Measurements from ENCODE around the gene TVP23A.

TVP23A gene

DNA sequence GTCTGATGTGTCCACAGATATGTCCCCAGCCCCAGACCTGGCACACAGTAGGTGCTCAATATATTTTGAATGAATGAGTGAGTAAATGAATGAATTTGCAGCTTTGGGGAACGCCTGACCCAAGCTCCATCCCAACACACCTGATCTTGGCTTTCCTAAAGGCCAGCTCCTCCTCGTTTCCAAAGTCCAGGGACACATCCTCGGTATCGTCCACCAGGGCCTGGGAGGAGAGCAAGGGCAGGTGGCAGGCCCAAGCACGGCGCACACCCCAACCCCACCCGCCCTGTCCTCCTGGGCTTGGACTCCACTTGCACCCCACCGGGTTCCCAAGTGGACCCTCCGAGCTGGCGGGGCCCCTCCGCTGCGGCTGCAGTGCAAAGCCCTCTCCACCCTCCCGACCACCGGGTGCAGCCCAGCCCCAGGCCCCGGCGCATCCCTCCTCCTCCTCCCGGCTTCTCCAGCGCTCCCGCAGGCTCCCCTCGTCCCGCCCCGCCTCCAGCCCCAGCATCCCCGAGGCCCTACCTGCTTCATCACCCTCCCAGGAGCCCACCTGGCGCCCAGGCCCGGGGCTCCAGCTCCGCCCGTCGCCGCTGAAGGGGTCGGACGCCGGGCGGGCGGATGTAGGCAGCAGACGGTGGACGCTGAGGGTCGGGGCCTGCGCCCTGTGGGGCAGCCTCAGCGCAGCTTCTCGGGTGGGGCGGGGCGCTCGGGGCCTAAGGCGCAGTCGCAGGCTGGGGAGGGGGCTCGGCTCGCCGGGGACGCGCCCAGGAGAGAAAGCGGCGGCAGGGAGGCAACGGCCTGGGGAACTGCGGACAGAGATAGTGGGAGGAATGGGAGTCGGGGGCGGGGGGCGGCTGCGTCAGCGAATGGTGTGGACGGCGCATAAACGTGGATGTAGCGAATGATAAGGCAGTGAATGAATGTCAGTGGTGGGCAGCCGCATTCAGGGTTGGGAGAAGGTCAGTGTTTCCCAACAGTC lies at the start of gene TVP23A:
TVP23A (minus strand) TSS at position 832 of the 979 bp plus-strand sequence; CDS start at position 531, 301 bp downstream.
- no peak for DNase-seq (ENCODE audit: low read depth, low spot score)

DNA sequence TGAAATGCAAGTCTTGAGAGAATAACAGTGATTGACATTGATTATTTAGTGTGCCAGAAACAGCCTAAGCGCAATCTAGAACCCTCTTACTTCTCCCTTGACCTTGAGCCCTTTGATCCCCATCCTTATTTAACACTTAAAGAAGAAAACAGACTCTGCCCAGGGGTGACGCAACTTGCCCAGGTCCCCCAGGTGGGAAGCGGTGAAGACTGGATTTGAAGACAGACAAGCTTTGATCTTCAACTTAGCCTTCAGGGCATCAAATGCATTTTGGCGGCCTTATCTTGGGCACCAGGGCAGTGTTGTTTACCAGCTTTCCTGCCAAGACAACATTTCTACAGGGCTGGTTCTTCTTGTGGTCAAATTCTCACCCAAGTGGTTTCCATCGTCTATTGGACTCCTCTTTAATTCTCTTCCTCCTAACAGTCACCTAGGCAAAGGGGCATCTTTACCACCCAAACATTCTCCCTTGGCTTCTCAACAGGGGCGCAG lies 49.6 kb upstream of the TVP23A start:
- DNase-seq (ENCODE audit: low read depth, low spot score): no peak

DNA sequence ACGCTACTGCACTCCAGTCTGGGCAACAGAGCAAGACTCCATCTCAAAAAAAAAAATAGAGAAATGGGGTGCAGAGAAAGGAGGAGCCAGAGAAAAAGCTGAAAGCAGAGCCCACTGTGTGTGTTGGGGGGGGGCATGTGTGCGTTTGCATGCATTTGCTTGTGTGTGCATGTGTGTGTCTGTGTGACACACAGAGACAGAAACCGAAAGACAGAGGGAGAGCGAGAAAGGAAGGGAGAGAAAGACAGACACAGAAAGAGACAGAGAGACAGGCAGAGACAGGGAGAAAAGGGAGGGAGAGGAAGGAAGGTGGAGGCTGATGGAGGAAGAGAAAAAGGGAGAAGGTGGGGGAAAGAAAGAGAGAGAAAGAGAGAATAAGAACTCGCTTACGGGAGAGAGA lies 48.6 kb upstream of the TVP23A start:
- DNase-seq (ENCODE audit: low read depth, low spot score): no peak

DNA sequence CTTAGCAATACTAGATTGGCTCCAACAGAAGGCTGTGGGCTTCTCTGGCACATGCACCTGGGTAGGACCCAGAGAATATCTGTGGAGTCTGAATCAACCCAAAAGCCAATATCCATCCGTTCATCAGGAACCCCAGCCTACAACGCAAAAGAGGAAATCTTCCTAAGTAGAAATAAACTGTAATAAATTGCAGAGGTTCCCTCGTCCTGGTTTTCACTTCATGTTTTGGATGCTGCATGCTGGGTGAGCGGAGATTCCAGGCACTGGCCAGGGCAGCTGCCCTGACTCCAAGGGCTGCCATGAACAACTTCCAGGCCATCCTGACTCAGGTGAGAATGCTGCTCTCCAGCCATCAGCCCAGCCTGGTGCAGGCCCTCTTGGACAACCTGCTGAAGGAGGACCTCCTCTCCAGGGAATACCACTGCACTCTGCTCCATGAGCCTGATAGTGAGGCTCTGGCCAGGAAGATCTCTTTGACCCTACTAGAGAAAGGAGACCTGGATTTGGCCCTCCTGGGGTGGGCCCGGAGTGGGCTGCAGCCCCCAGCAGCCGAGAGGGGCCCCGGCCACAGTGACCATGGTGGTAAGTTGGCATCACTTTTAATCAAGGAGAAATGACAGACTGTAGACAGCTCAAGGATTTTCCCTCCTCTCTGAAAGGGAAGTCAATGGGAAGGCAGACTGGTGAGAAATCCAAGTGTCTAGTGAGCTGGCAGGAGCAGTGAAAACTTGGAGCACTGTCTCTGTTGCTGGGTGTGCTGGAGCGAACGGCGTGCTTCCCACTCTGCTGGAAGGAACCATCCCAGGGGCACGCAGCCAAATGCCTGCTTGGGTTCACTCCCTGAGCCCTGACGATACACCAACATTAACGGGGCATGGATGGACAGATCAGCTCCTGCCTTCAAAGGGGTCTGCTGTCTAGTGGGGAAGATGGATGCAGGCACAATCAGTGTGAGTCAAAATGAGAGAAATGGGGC lies 47.7 kb upstream of the TVP23A start:
- DNase-seq (ENCODE audit: low read depth, low spot score): no peak

DNA sequence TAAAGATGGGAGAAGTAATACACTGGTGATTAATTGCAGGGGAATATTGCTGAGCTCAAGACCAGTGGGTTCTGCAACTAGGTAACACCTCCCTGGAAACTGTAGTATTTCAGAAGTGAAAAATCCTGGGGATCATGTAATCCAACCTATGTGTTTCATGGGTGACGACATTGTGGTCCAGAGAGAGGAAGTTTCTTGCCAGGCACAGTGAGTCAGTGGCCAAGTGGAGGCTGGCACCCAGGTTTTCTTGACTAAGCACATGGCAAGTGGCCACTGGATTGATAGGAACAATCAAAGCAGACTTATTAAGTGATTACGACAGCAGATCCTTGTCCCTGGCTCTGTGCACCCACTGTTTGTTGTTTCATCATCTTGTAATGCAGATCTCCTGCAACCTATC lies 43.8 kb upstream of the TVP23A start:
- no peak for DNase-seq (ENCODE audit: low read depth, low spot score)

DNA sequence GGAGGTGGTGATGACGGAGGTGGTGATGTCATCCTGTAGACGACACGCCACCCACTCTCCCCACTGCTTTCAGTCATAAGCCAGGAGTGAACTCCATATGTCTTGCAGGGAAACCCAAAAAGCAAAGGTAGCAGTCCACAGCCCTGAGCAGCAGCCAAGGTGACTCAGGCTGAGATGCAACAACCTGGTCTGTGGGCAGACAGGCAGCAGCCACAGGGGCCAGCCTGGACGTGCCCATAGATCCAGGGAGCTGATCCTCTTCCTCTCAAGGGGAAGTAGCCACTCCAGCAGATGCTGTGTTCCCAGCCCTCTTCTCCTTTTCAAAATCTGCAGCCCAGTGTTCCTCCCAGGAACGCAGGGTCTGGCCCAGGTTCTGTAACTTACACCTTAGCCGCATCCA lies 41.1 kb upstream of the TVP23A start:
- no peak for DNase-seq (ENCODE audit: low read depth, low spot score)

DNA sequence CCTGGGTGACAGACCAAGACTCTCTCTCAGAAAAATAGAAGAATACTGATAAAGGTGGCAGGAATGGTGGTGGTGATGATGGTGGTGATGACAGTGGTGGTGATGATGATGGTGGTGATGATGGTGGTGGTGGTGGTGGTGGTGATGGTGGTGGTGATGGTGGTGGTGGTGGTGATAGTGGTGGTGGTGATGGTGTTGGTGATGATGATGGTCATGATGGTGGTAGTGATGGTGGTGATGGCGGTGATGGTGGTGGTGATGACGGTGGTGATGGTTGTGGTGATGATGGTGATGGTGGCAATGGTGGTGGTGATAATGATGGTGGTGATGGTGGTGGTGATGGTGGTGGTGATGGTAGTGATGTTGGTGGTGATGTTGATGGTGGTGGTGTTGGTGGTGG lies 40.4 kb upstream of the TVP23A start:
- no peak for DNase-seq (ENCODE audit: low read depth, low spot score)

DNA sequence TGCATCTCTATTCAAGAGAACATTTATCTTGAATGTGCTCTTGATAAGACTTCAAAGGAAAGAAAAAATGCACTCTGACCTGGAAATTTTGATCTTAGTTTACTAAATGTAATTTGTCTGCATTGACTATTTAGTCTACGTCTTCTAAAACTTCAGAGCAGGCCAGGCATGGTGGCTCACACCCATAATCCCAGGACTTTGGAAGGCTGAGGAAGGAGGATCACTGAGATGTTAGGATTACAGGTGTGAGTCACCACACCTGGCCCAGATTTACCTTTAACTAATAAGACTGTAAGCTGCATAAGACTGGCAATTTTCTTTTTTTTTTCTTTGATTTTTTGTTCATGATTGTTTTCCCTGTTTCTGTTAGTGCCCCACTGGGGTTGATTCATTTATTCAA lies 39.6 kb upstream of the TVP23A start:
- DNase-seq (ENCODE audit: low read depth, low spot score): no peak

DNA sequence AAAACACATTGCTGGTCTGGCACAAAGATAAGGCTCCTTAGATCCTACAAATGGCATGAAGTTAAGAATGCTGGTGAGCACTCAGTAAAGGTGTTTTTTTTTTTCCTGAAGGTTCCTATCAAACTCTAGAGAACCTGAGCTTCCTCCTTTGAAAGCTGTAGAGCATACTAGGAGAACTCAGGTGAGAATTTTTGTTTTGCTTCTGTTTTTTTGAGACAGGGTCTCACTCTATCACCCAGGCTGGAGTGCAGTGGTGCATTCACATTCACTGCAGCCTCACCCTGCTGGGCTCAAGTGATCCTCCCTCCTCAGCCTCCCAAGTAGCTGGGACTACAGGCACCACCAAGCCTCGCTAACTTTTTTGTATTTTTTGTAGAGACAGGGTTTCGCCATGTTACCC lies 37.4 kb upstream of the TVP23A start:
- DNase-seq (ENCODE audit: low read depth, low spot score): no peak

DNA sequence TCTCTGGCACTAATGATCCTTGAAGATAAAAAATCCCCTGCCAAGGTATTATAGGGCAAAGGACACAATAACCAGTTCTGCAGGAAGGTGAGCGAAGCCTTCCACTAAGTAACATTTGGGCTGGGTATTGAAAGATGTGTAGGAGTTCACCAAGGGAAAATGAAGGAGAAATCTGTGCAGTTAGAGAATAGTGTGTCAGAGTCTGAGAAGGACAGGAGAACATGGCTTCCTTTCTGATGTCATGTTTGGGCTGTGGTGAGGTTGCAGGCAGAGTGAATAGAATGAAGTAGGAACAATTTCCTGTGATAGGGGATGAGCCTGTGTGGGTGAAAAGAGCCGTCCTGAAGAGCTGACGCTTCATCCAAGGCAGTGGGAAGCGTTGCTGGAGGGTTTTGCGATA lies 34.4 kb upstream of the TVP23A start:
- DNase-seq (ENCODE audit: low read depth, low spot score): no peak

DNA sequence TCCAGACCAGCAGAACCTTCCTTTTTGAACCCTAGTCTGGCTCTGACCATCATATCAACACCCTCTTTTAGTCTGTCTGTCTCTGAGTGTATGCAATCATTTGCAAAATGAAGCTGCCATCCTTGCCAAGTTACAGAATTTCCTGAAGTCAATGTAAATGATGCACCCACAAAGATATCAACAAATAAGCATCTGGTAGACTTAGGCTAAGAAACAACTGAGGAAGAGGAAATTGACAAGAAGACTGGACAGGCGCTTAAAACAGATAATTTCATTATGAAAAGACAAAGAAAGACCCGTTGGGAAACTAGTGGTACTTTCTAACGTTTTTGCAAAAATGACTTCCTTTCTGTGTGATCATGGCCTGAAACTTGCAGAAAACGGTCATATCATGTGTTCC lies 33.7 kb upstream of the TVP23A start:
- no peak for DNase-seq (ENCODE audit: low read depth, low spot score)

DNA sequence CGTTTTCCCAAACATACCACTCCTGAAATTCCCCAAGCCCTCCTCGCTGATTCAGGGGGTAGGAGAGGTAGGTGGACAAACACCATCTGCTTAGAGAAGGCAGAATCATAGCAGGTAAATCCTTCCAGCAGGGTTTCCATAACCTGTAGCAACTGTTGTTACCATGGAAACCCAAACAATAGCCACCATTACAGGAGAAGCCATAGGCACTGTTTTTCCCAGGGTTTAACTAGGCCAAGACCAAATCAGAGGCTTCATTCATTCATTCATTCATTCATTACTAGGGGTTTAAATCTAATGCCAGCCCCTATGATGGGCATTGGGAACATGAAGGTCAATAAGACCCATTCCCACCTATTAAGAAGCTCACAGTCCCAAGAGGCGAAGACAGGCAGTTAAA lies 32.9 kb upstream of the TVP23A start:
- DNase-seq (ENCODE audit: low read depth, low spot score): no peak

DNA sequence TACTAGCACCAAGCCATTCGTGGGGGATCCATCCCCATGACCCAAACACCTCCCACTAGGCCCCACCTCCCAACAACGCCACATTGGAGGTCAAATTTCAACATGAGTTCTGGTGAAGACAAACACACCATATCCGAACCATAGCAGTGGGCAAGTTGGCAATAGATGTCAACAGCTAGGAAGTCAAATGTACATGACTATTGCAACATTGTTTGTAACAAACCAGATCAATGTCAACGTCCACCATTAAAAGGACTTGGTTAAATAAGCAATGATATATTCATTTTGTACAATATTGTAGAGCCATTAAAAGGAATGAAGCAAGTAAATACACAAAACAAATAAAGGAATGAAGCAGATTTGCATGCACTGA lies 31.9 kb upstream of the TVP23A start:
- no peak for DNase-seq (ENCODE audit: low read depth, low spot score)

DNA sequence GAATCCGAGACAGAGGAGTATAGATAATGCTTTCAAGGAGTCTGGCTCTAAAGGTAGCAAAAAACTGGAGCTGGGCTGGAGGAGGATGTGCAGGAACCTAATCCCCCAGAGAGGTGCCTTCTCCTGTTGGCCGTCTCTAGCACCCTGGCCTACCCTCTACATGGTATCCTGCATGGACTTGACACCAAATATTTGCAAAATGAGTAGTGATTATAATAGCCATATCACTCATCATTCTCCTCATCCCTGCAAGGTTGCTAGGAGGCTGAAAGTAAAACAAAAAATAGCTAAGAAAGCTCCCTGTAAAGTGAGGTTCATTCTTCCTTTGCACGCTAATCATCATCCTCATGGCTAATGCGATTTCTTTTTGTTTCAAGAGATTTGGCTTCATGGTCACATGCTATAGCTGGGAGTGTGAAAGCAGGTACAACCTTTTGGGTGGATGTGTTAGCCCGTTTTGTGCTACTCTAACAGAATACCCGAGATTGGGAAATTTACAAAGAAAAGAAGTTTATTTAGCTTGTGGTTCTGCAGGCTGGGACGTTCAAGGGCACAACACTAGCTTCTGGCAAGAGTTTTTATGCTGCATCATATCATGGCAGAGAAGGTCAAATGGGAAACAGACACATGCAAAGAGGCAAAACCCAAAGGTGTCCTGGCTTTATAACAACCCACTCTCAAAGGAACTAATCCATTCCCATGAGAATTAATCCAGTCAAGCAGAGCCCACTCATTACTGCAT lies 31.3 kb upstream of the TVP23A start:
- no peak for DNase-seq (ENCODE audit: low read depth, low spot score)

DNA sequence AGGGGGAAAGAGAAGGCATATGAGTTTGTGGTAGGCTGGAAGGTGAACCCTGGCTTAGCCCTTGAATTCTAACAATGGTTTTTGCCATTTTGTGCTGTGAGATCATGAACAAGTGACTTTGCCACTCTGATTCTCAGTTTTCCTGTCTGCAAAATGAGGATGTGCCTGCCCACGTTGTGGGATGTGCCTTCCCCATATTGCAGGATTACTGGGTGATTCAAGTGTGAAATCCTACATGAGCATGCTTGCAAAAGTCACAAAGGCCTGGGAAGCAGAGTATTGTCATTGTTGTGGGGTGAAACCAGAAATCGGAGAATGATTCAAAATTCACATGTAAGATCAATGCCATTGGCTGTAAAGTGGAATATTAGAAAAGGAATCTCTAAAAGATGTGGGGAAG lies 28.6 kb upstream of the TVP23A start:
- no peak for DNase-seq (ENCODE audit: low read depth, low spot score)

DNA sequence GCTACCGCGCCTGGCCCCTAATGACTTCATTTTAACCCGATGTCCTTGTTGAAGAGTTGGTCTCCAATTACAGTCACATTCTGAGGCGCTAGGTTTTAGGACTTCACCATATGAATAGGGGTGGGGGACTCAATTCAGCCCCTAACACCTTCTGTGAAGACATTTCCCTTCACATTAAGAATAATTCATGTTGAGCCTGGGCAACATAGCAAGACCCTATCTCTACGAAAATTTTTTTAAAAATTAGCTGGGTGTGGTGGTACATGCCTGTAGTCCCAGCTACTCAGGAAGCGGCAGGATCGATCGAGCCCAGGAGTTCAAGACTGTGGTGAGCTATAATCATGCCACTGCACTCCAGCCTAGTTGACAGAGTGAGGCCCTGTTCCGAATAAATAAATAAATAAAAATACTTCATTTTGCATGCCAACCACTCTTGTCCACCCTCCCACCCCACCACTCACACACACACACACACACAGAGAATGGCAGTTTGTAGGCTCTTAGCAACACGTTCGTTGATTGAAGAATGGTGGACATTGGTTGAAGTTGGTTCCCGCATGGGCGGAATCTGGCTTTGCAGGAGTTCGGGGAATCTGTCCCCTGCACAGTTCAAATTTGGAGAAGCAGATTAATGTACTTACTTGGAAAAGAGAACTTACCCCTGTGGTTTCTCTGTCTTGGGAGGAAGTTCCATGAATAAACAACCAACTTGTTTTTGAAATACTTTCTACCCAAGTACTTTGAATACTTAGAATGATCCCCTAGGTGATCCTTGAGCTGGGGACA lies 27.8 kb upstream of the TVP23A start:
- no peak for DNase-seq (ENCODE audit: low read depth, low spot score)

DNA sequence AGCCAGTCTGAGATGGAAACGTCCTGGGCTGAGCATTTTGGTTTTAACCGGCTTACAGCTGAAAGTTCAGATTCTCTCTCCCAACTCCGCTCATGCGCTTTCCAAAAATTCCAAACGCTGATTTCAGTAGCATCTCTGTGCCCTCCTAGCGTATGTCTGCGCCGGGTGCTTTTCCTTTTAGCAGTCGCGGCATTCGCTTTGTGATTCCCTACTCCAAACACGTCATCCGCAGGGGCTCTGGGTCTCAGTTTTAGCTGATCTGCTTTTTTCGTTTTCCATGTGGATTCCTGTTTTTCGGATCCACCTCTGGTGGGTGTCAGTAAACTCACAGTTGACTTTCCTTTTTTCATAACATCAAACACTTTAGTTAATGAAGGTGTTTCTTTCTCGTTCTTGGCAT lies 22.1 kb upstream of the TVP23A start:
- DNase-seq (ENCODE audit: low read depth, low spot score): peak; percentile 13

DNA sequence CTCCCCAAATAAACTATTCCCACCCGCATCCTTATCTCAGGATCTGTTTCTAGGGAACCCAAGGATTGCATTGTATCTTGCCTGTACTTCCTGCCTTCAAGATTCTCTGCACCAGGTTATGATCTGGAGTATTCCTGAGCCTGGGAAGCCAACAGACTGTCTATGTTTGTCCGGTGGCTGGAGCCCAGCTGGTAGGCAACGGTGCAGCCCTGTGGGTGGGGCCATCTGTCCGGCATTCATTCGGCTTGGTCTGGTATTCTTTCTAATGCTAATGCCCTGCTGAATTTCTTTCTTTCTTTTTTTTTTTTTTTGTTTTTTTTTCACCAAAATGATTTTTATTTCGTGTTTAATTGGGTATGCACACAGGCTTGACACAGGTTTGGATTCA lies 20.7 kb upstream of the TVP23A start:
- DNase-seq (ENCODE audit: low read depth, low spot score): no peak

DNA sequence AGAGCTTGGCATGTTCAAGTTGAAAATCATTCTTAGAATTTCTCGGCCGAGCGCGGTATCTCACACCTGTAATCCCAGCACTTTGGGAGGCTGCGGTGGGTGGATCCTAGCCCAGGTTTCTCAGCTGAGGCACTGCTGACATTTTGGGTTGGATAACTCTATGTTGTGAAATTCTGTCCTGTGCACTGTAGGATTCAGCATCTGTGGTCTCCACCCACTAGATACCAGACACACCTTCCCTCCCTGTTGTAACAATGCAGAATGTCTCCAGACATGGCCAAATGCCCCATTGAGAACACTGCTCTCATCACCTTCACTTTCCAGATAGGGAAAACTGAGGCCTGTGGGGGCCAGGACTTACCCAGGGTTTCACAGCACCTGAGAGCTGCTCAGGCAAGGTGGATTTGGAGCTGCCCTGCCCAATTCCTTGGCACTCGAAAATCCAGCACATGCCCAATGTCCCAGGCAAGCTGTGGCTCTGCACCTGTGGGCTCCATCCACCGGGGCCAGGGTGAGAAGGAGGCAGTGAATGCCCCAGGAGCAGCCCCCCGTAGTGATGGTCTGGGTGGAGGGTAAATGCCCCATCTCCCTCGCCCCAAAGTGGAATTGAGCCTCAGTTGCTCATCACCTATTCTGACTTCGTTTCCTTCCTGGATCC lies 20.2 kb upstream of the TVP23A start:
- no peak for DNase-seq (ENCODE audit: low read depth, low spot score)

DNA sequence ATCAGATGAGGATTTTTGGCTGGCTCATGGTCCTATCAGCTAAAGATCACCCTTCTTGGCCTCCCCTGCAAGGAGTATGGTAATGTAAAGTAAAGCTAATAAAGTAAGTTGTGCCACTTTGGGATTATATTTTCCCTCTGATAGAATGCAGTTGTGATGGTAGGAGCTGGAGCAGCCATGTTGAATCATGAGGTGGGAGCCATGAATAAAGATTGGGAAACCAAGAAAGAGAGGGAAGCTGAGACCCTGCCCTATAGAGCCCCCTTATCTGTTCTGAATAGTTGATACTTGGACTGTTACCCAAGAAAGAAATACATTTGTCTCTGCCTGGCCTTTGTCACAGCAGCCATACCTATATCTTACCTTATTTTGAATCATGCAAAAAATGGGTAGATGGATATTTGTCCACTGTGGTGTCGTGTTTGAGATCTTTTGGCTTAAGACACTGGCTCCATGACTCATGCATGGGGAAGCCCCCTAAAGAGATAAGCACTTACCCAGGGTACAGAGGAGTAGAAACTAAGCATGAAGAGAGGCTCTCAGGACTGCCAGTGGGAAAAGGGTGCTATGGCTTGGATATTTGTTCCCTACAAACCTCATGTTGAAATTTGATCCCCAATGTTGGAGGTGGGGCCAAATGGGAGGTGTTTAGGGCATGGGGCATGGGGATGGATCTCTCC lies 17.7 kb upstream of the TVP23A start:
- DNase-seq (ENCODE audit: low read depth, low spot score): no peak
